Measurements from ENCODE around the gene SEMA6B. TPM values are rescaled to one million over a fixed set of nuclear protein-coding genes. Genes with fewer than 3 reads are reported as not detected.

The SEMA6B gene
- total RNA-seq, 6 donors from 2014 or later: 3.4 to 33.1 (median 7.6) TPM

- Histone ChIP-seq H3K27me3 (no peaks in the 10 kb centered on the region), H3K27ac (no peak overlapping the region), H3K4me3 (no peak overlapping the region), H3K4me1 (peaks cover 3 to 18% (median 9%) of the 10 kb centered on the region in 4 donors), H3K36me3 (no peaks in the 10 kb centered on the region), H3K9me3 (no peaks in the 10 kb centered on the region)
- WGBS, 2 donors: 80 to 86% methylated on average over 5 of the region's 5 CpGs
- DNase-seq (no peak), ATAC-seq (ENCODE audit: low FRiP score in 2 of 2) (no peak)
- TF ChIP-seq POLR2AphosphoS5 (IDR thresholded peaks at IDR 0.05) (no peak), CTCF (IDR thresholded peaks at IDR 0.05) (no peak), POLR2A (IDR thresholded peaks at IDR 0.05) (no peak), EP300 (IDR thresholded peaks at IDR 0.05) (no peak)
These were observed 11.4 kb upstream of the SEMA6B start for GRCh38 chr19:4570916-4571304.

GRCh38 chr19:4570402-4570801, 10.9 kb upstream of the SEMA6B start:
- H3K4me3 ChIP-seq: no peak overlapping the region
- DNase-seq: no peak
- H3K4me1 ChIP-seq: peaks cover 3 to 14% (median 8%) of the 10 kb centered on the region in 4 donors
- WGBS, 2 donors: 85 to 93% methylated on average over 11 of the region's 11 CpGs
- H3K27me3 ChIP-seq: no peaks in the 10 kb centered on the region
- no peaks in the 10 kb centered on the region for H3K36me3 ChIP-seq
- H3K27ac ChIP-seq: no peak overlapping the region
- no peaks in the 10 kb centered on the region for H3K9me3 ChIP-seq
- ATAC-seq (ENCODE audit: low FRiP score in 2 of 2): no peak
- TF ChIP-seq POLR2A (IDR thresholded peaks at IDR 0.05) (no peak), CTCF (IDR thresholded peaks at IDR 0.05) (no peak), POLR2AphosphoS5 (IDR thresholded peaks at IDR 0.05) (no peak)

- Histone ChIP-seq H3K9me3 (no peaks in the 10 kb centered on the region), H3K27me3 (no peaks in the 10 kb centered on the region), H3K4me3 (no peak overlapping the region), H3K4me1 (peaks cover 0 to 4% (median 0%) of the 10 kb centered on the region in 4 donors), H3K36me3 (no peaks in the 10 kb centered on the region), H3K27ac (no peak overlapping the region)
- TF ChIP-seq POLR2A (IDR thresholded peaks at IDR 0.05): no peak
- no peak for TF ChIP-seq CTCF (IDR thresholded peaks at IDR 0.05)
- TF ChIP-seq POLR2AphosphoS5 (IDR thresholded peaks at IDR 0.05): no peak
- no peak for TF ChIP-seq EP300 (IDR thresholded peaks at IDR 0.05)
- DNase-seq (no peak), ATAC-seq (ENCODE audit: low FRiP score in 2 of 2) (peak in 1 of 2 donors; percentile 42)
- WGBS, 2 donors: 75 to 80% methylated on average over 7 of the region's 7 CpGs
These were observed 9.4 kb upstream of the SEMA6B start for GRCh38 chr19:4568886-4569285.

- peak; percentile 41 to 76 for DNase-seq
- Histone ChIP-seq H3K4me1 (peaks cover 0 to 4% (median 0%) of the 10 kb centered on the region in 4 donors), H3K36me3 (no peaks in the 10 kb centered on the region), H3K9me3 (no peaks in the 10 kb centered on the region), H3K27ac (no peak overlapping the region), H3K27me3 (no peaks in the 10 kb centered on the region), H3K4me3 (no peak overlapping the region)
- TF ChIP-seq POLR2A (IDR thresholded peaks at IDR 0.05) (no peak), CTCF (IDR thresholded peaks at IDR 0.05) (peak; percentile 60 to 80 (median 78)), POLR2AphosphoS5 (IDR thresholded peaks at IDR 0.05) (no peak)
- WGBS, 2 donors: 48 to 65% methylated on average over 12 to 14 of the region's 14 CpGs
- peak; percentile 73 to 81 for ATAC-seq (ENCODE audit: low FRiP score in 2 of 2)
These were observed 8.1 kb upstream of the SEMA6B start for GRCh38 chr19:4567584-4568071.

GRCh38 chr19:4566402-4567051, 7.0 kb upstream of the SEMA6B start:
- no peak overlapping the region for H3K27ac ChIP-seq
- H3K27me3 ChIP-seq: no peaks in the 10 kb centered on the region
- no peaks in the 10 kb centered on the region for H3K9me3 ChIP-seq
- peak in 1 of 2 donors; percentile 73 for DNase-seq
- peaks cover 0 to 4% (median 0%) of the 10 kb centered on the region in 4 donors for H3K4me1 ChIP-seq
- WGBS, 2 donors: 86 to 87% methylated on average over 19 to 27 of the region's 35 CpGs
- TF ChIP-seq POLR2A (IDR thresholded peaks at IDR 0.05): no peak
- TF ChIP-seq EP300 (IDR thresholded peaks at IDR 0.05): no peak
- TF ChIP-seq POLR2AphosphoS5 (IDR thresholded peaks at IDR 0.05): no peak
- TF ChIP-seq CTCF (IDR thresholded peaks at IDR 0.05): no peak
- H3K36me3 ChIP-seq: no peaks in the 10 kb centered on the region
- ATAC-seq (ENCODE audit: low FRiP score in 2 of 2): no peak
- H3K4me3 ChIP-seq: no peak overlapping the region
